Pancreas (tissue), 10 donors: ENCODE data around the gene RAI14. TPM values are rescaled to one million over a fixed set of nuclear protein-coding genes. Genes with fewer than 3 reads are reported as not detected.
"Not testable (repeated sequence)": the region's sequence is repeated elsewhere in the genome, so short reads cannot be mapped to it uniquely, and the experiment has no call there.

Experiments
- ATAC-seq, 4 donors: fragments of 200-7000 bp; cut with Tn5 transposase; one replicate each; pipeline versions ENCODE4 v1.8.0 to v1.9.1; 2020; ENCODE audit warnings: mild to moderate bottlenecking in 4 of 4, moderate library complexity in 4 of 4
- DNase-seq, 6 donors: peaks; one replicate each; pipeline ENCODE4 v3.0.0-alpha.2; 2020
- FAIRE-seq: peaks from 2 replicates; lab custom pipeline; 2012; peaks lifted over from hg19 to GRCh38; lab: Jason Lieb, UNC
- H3K27ac ChIP-seq, 4 donors: fragments of 200-600 bp; sonication (generic); 1 replicate in 3 of 4; 2 replicates in 1 of 4; pipeline versions ENCODE4 v1.5.0 to v1.8.0; 2020
- H3K27me3 ChIP-seq, 4 donors: fragments of 200-600 bp; one replicate each; pipeline ENCODE4 v1.8.0; 2021
- H3K36me3 ChIP-seq, 3 donors: fragments of 200-600 bp; sonication (generic) in 1 of 3; one replicate each; pipeline versions ENCODE4 v1.5.0 to v1.8.0; 2020 to 2021
- H3K4me1 ChIP-seq, 3 donors: fragments of 200-600 bp; one replicate each; pipeline ENCODE4 v1.8.0; 2021
- H3K4me3 ChIP-seq, 4 donors: fragments of 200-600 bp; sonication (generic) in 2 of 4; one replicate each; pipeline versions ENCODE4 v1.5.0 to v1.8.0; 2020 to 2021
- H3K9me3 ChIP-seq, 4 donors: fragments of 200-600 bp; one replicate each; pipeline ENCODE4 v1.8.0; 2021
- WGBS, 2 donors: extraction: QIAGEN DNeasy Blood & Tissue Kit; methylation state at CpG; one replicate each; pipeline ENCODE4 v1.1.7; 2013; 5-methylcytosine and 5-hydroxymethylcytosine counted together
- intact Hi-C, 3 donors: fragments of 100-400 bp; cut with DNase I; formaldehyde crosslinking; loops; one replicate each; pipeline versions ENCODE4 v1.11.1 to v1.14.2; 2022
- polyA plus RNA-seq, 2 donors: library from polyadenylated mRNA; stranded (reverse); fragments of 200-250 nt; gene quantifications; one replicate each; pipeline ENCODE4 v1.2.3, GENCODE V29; 2013
- total RNA-seq, 6 donors: library from RNA; stranded (reverse); fragmentation: NEBNext Ultra II Directional in 4 of 6; extraction: Animal tissue kit (Norgen Biotek cat#: 25700) in 4 of 6; gene quantifications; one replicate each; pipeline versions ENCODE4 v1.2.1 to v1.2.4, GENCODE V29; 2021 to 2023
- TF ChIP-seq, protein P1 (sequence below), 4 donors: fragments of 200-600 bp; sonication (generic) in 3 of 4; IDR thresholded peaks; one replicate each; pipeline versions ENCODE4 v1.5.0 to v1.8.0; 2021; ENCODE audit warnings: antibody characterized with exemption in 4 of 4
- donor health status: healthy with polysubstance abuse.
- donor health status: DM: no; HTN: no; CAD: no; lungs with moderate emphysema.
- donor health status: DM: no; HTN: no; CAD: no.
- donor health status: control.
- donor health status: control.
- donor health status: Bipolar disorder and iron deficiency.
- donor health status: DM: yes; HTN: yes; CAD: no.
- donor health status: DM: no; HTN: no; CAD: no.
- donor health status: DM: no; HTN: no; CAD: no.
- donor health status: DM: yes; HTN: yes; CAD: no.

The RAI14 gene
- total and polyA plus RNA-seq, 8 donors = 5.4 to 25.1 (median 14.9) TPM

DNA sequence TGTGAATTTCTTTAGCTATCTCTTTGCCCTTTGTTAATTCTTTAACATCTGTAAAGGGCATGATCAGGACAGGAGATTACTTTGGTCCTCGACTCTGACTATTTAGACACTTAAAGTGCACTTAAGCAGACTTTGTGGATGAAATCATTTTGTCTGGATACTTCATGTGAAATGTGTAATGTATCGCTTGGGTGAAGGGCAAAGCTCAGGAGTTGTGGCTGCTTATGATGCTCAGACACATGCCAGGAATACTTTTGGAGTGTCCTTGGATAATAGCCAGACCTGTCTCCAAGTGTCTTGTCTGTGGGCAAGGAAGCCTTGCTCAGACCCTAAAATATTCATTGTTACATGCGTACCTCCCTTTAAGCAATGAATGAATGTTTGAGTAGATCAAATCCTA is 87.8 kb downstream of the RAI14 start:
- DNase-seq (no peak), FAIRE-seq (no peak), ATAC-seq (no peak)
- WGBS, 2 donors = 85 to 89% methylated on average over 3 of the region's 3 CpGs
- no peaks in the 10 kb centered on the region for H3K36me3 ChIP-seq
- intact Hi-C loops = no loop called here
- H3K27me3 ChIP-seq = no peaks in the 10 kb centered on the region
- TF ChIP-seq, protein P1, sequence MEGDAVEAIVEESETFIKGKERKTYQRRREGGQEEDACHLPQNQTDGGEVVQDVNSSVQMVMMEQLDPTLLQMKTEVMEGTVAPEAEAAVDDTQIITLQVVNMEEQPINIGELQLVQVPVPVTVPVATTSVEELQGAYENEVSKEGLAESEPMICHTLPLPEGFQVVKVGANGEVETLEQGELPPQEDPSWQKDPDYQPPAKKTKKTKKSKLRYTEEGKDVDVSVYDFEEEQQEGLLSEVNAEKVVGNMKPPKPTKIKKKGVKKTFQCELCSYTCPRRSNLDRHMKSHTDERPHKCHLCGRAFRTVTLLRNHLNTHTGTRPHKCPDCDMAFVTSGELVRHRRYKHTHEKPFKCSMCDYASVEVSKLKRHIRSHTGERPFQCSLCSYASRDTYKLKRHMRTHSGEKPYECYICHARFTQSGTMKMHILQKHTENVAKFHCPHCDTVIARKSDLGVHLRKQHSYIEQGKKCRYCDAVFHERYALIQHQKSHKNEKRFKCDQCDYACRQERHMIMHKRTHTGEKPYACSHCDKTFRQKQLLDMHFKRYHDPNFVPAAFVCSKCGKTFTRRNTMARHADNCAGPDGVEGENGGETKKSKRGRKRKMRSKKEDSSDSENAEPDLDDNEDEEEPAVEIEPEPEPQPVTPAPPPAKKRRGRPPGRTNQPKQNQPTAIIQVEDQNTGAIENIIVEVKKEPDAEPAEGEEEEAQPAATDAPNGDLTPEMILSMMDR (IDR thresholded peaks at IDR 0.05) = no peak
- H3K4me1 ChIP-seq = no peaks in the 10 kb centered on the region
- no peaks in the 10 kb centered on the region for H3K9me3 ChIP-seq
- no peak overlapping the region for H3K27ac ChIP-seq
- no peak overlapping the region for H3K4me3 ChIP-seq

DNA sequence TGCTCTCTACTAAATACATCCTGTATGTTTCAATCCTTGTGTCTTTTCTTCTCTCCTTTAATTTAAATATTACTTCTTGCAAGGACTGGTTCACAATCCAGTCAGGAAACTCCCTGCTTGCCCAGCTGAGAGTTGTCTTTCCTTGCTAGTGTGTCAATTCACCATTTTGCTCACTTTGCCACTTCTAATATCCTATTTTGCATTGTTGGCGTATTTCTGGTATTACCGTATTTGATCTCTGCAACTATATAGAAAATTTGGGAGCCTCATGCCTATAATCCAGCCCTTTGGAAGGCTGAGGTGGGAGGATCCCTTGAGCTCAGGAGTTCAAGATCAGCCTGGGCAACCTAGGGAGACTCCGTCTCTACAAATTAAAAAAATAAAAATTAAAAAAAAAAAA is 92.3 kb downstream of the RAI14 start:
- H3K27me3 ChIP-seq = no peaks in the 10 kb centered on the region
- DNase-seq (no peak), ATAC-seq (no peak), FAIRE-seq (no peak)
- 98% methylated on average over 3 of the region's 3 CpGs for WGBS, 2 donors
- no peak overlapping the region for H3K27ac ChIP-seq
- TF ChIP-seq, protein P1 (IDR thresholded peaks at IDR 0.05) = no peak
- H3K4me1 ChIP-seq = no peaks in the 10 kb centered on the region
- intact Hi-C loops = no loop called here
- H3K9me3 ChIP-seq = no peaks in the 10 kb centered on the region
- H3K36me3 ChIP-seq = no peaks in the 10 kb centered on the region
- H3K4me3 ChIP-seq = no peak overlapping the region

DNA sequence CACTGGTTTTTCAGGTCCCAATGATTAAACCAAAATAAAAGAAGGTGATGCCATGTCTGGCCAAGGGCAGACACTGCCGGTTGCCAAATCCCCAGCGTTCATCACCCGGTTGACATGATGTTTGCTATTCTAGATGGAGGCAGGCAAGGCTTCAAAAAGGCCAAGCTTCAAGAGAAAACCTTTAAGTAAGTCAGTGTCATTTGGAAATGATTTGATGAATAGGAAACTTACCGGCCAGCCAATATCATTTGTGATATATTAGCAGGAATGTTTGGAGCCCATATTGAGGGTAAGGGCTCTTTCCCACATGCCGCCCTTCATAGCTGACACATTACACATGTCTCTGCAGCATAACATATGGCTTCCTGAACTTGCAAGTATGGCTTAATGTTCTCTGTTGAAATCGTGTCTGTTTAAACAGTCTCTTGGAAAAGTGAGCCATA is 93.3 kb downstream of the RAI14 start:
- H3K36me3 ChIP-seq = no peaks in the 10 kb centered on the region
- H3K27ac ChIP-seq = no peak overlapping the region
- no peaks in the 10 kb centered on the region for H3K27me3 ChIP-seq
- TF ChIP-seq, protein P1 (IDR thresholded peaks at IDR 0.05) = no peak
- DNase-seq (no peak), ATAC-seq (no peak), FAIRE-seq (no peak)
- intact Hi-C loops = no loop called here
- WGBS, 2 donors = 48 to 49% methylated on average over 6 of the region's 6 CpGs
- H3K4me3 ChIP-seq = no peak overlapping the region
- no peaks in the 10 kb centered on the region for H3K9me3 ChIP-seq
- H3K4me1 ChIP-seq = no peaks in the 10 kb centered on the region

DNA sequence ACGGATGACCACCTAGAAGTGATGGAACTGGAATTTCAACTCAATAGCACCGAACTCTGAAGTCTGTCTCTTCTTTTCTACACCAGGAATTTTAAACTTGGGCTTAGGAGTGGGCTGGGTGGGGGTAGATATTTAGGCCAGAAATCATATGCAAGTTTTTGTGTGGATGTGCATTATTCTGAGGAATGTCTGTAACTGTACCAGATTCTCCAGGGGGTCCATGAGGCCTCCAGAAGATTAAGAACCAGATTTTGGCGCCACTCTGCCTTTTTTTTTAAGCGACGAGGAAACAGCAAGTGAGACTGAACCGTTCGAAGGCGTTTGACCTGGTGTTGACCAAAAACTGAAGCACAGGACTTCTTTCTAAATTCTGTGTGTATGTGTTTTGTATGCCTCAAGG is 94.1 kb downstream of the RAI14 start:
- Histone ChIP-seq H3K4me1 (no peaks in the 10 kb centered on the region), H3K4me3 (no peak overlapping the region), H3K27ac (no peak overlapping the region), H3K9me3 (no peaks in the 10 kb centered on the region), H3K36me3 (no peaks in the 10 kb centered on the region), H3K27me3 (no peaks in the 10 kb centered on the region)
- intact Hi-C loops = no loop called here
- no peak for ATAC-seq
- no peak for FAIRE-seq
- 88 to 92% methylated on average over 8 of the region's 8 CpGs for WGBS, 2 donors
- TF ChIP-seq, protein P1 (IDR thresholded peaks at IDR 0.05) = no peak
- no peak for DNase-seq

DNA sequence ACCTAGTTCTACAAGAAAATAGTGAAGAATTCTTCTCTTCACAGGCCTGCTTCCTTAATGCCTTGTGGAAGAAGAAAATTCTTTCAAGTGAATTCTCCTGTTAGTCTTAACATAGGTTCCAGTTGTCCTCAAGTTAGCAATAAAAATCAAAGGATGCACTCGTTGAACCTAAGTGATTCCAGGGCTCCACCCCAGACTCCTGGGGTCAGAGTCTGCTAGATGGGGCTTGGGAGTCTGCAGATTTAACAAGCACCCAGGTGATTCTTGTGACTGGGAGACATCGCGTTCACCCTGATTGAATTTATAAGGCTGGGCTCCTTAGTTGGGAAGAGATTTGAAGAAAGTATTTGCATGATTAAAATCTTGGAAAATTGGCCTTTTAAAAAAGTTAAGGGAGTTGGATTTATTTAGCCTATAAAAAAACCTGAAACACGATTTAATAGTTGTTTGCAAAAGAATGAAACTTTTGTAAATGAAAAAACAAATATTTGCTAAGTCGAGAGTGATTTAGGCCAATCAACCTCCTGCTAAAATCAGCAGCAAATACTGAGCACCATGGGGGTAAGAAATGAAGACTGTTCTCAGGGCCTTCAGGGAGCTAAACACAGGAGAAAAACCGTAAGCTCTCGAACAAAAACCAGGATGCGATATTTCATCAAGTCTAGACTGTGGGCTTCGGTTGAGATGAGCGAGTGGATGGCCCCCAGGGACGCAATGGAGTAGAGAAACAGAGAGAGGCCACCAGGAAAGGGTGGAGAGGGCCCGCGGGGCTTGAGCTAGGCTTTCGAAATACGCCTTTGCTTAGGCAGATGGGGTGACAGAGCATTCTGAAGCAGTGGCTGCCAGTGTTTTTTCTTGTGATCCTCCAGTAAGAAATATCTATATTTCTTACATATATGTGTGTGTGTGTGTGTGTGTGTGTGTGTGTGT is 95.9 kb downstream of the RAI14 start:
- 85 to 89% methylated on average over 15 of the region's 15 CpGs for WGBS, 2 donors
- DNase-seq = no peak
- intact Hi-C loops = no loop called here

DNA sequence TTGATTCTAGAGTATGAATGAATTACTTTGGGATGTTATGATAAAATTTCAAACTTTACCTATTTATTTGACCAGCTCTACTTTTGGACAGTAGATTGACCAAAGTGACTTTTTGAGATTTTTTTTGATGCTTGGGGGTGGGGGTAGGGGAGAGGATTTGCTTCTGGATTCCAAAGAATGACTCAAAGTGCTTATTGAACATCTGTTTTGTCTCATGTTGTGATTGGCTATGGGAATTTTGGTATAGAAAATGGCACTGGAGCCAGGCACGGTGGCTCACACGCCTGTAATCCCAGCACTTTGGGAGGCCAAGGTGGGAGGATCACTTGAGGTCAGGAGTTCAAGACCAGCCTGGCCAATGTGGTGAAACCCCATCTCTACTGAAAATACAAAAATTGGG is 97.1 kb downstream of the RAI14 start:
- H3K36me3 ChIP-seq, ATAC-seq, H3K27me3 ChIP-seq, intact Hi-C loops, H3K4me1 ChIP-seq, H3K27ac ChIP-seq, H3K4me3 ChIP-seq, FAIRE-seq, DNase-seq, H3K9me3 ChIP-seq: not testable (repeated sequence)
- 97 to 99% methylated on average over 2 of the region's 2 CpGs for WGBS, 2 donors

More for the DNA sequence above, 95.9 kb downstream of the RAI14 start:
- H3K4me3 ChIP-seq = no peak overlapping the region
- FAIRE-seq = no peak
- H3K4me1 ChIP-seq = peaks cover 0 to 2% (median 2%) of the 10 kb centered on the region in 3 donors
- no peaks in the 10 kb centered on the region for H3K27me3 ChIP-seq
- ATAC-seq = no peak
- H3K36me3 ChIP-seq = no peaks in the 10 kb centered on the region
- no peak overlapping the region for H3K27ac ChIP-seq
- TF ChIP-seq, protein P1 (IDR thresholded peaks at IDR 0.05) = no peak
- no peaks in the 10 kb centered on the region for H3K9me3 ChIP-seq
